SK-N-SH (cell line): ENCODE results near the gene HIVEP2. TPM values are rescaled to one million over a fixed set of nuclear protein-coding genes. Genes with fewer than 3 reads are reported as not detected.

Experiments used
- CTCF ChIA-PET: fragments of 300-600, 350-600 bp; formaldehyde crosslinking; extraction: SDS; loops from one replicate; lab custom pipeline; 2021; lab: Yijun Ruan, JAX
- POLR2A ChIA-PET: fragments of 350-600 bp; sonication (Branson Sonifier 250); formaldehyde crosslinking; extraction: SDS; loops from one replicate; lab custom pipeline; 2020; ENCODE audit warnings: antibody characterized with exemption, inconsistent platforms; lab: Yijun Ruan, JAX
- DNase-seq: peaks from one replicate; pipeline ENCODE4 v3.0.0; 2012
- H2AFZ ChIP-seq: fragments of 200-600 bp; sonication (generic); 2 replicates; pipeline ENCODE4 v1.8.1; 2016; ENCODE audit warnings: antibody characterized with exemption, mild to moderate bottlenecking, low read depth
- H3F3A ChIP-seq: fragments of 200-600 bp; sonication (generic); replicated peaks from 2 replicates; pipeline ENCODE3; 2016; ENCODE audit warnings: antibody characterized with exemption, mild to moderate bottlenecking; ENCODE audit not compliant: insufficient read depth
- H3K27ac ChIP-seq, 2 experiments: fragments of 200-500 bp in 1 of 2; fragments of 200-600 bp in 1 of 2; sonication (Bioruptor generic) in 1 of 2; sonication (generic), shearing (Covaris generic) in 1 of 2; 2 replicates each; pipeline versions ENCODE4 v1.5.1 to v1.6.1; 2014 to 2016; ENCODE audit warnings: low read depth in 2 of 2, inconsistent platforms in 1 of 2, low read length in 1 of 2, mild to moderate bottlenecking in 1 of 2, mixed read lengths in 1 of 2
- H3K27me3 ChIP-seq: fragments of 200-600 bp; sonication (generic), shearing (Covaris generic); 2 replicates; pipeline ENCODE4 v1.6.1; 2016; ENCODE audit warnings: mixed run types; ENCODE audit not compliant: insufficient read depth
- H3K36me3 ChIP-seq, 2 experiments: fragments of 200-500 bp in 1 of 2; fragments of 200-600 bp in 1 of 2; sonication (Bioruptor generic) in 1 of 2; sonication (generic) in 1 of 2; replicated peaks in 1 of 2; 2 replicates each; pipeline versions ENCODE3 to v1.5.1; 2014 to 2016; ENCODE audit warnings: low read length in 1 of 2, mild to moderate bottlenecking in 1 of 2; ENCODE audit not compliant: insufficient read depth in 2 of 2, control insufficient read depth in 1 of 2
- H3K4me1 ChIP-seq, 2 experiments: fragments of 200-500 bp in 1 of 2; fragments of 200-600 bp in 1 of 2; sonication (Bioruptor generic) in 1 of 2; sonication (generic), shearing (Covaris generic) in 1 of 2; 2 replicates each; pipeline versions ENCODE4 v1.5.1 to v1.6.1; 2014 to 2016; ENCODE audit warnings: low read depth in 1 of 2, low read length in 1 of 2, mixed run types in 1 of 2; ENCODE audit not compliant: insufficient read depth in 2 of 2, control insufficient read depth in 1 of 2
- H3K4me2 ChIP-seq: fragments of 200-600 bp; sonication (generic), shearing (Covaris generic); 2 replicates; pipeline ENCODE4 v1.6.1; 2017; ENCODE audit warnings: mixed run types
- H3K4me3 ChIP-seq, 2 experiments: fragments of 200-500 bp in 1 of 2; fragments of 200-600 bp in 1 of 2; sonication (Bioruptor generic) in 1 of 2; sonication (generic), shearing (Covaris generic) in 1 of 2; 2 replicates each; pipeline versions ENCODE4 v1.5.1 to v1.8.1; 2014 to 2016; ENCODE audit warnings: low read depth in 2 of 2, inconsistent platforms in 1 of 2, low read length in 1 of 2, mild to moderate bottlenecking in 1 of 2, mixed read lengths in 1 of 2, moderate library complexity in 1 of 2
- H3K79me2 ChIP-seq: fragments of 200-600 bp; sonication (generic); 2 replicates; pipeline ENCODE4 v1.8.1; 2017; ENCODE audit warnings: mild to moderate bottlenecking; ENCODE audit not compliant: insufficient read depth
- H3K9ac ChIP-seq: fragments of 200-600 bp; sonication (generic); 2 replicates; pipeline ENCODE4 v1.6.1; 2017; ENCODE audit warnings: mixed run types
- H3K9me2 ChIP-seq: fragments of 200-600 bp; sonication (generic); 2 replicates; pipeline ENCODE4 v1.6.1; 2017; ENCODE audit warnings: mixed run types
- H3K9me3 ChIP-seq: fragments of 200-600 bp; sonication (generic); 2 replicates; pipeline ENCODE4 v1.6.1; 2017; ENCODE audit warnings: mixed run types, mild to moderate bottlenecking, moderate library complexity
- H4K20me1 ChIP-seq: fragments of 200-600 bp; sonication (generic); 2 replicates; pipeline ENCODE4 v1.6.1; 2017; ENCODE audit warnings: mild to moderate bottlenecking, mixed run types; ENCODE audit not compliant: insufficient read depth
- ELF1 ChIP-seq: IDR thresholded peaks from 2 replicates; pipeline ENCODE4 v1.4.0; 2012
- FOXJ3 ChIP-seq: sonication (generic); formaldehyde crosslinking; IDR thresholded peaks from 2 replicates; pipeline ENCODE4 v1.5.1; 2020; ENCODE audit warnings: mild to moderate bottlenecking, missing genetic modification reagents
- GABPA ChIP-seq: IDR thresholded peaks from 2 replicates; pipeline ENCODE4 v1.4.0; 2012; ENCODE audit warnings: low read depth, mild to moderate bottlenecking
- GATA2 ChIP-seq: sonication (generic); formaldehyde crosslinking; IDR thresholded peaks from 2 replicates; pipeline ENCODE4 v1.5.0; 2020; ENCODE audit warnings: mild to moderate bottlenecking, missing genetic modification reagents
- JUND ChIP-seq: IDR thresholded peaks from 2 replicates; pipeline ENCODE4 v1.4.0; 2012
- MXI1 ChIP-seq: IDR thresholded peaks from 2 replicates; pipeline ENCODE4 v1.6.1; 2012; ENCODE audit warnings: mild to moderate bottlenecking, low read depth, low read length, improper control_type of control experiment
- NRF1 ChIP-seq: IDR thresholded peaks from 2 replicates; pipeline ENCODE4 v1.6.1; 2012; ENCODE audit warnings: low read depth, mild to moderate bottlenecking, low read length
- RAD21 ChIP-seq: IDR thresholded peaks from 2 replicates; pipeline ENCODE4 v1.6.1; 2012; ENCODE audit warnings: mild to moderate bottlenecking, low read length
- RCOR1 ChIP-seq: fragments of 150-350 bp; IDR thresholded peaks from 2 replicates; pipeline ENCODE4 v1.6.1; 2017; ENCODE audit warnings: antibody characterized with exemption, low read length
- RFX5 ChIP-seq: IDR thresholded peaks from 2 replicates; pipeline ENCODE4 v1.6.1; 2012; ENCODE audit warnings: mild to moderate bottlenecking, improper control_type of control experiment, low read length
- RXRA ChIP-seq: IDR thresholded peaks from 2 replicates; pipeline ENCODE4 v1.4.0; 2012; ENCODE audit warnings: low read depth, mild to moderate bottlenecking, borderline replicate concordance
- SIN3A ChIP-seq: IDR thresholded peaks from 2 replicates; pipeline ENCODE4 v1.6.1; 2012; ENCODE audit warnings: low read depth, mild to moderate bottlenecking, low read length, moderate library complexity, borderline replicate concordance
- USF1 ChIP-seq: IDR thresholded peaks from 2 replicates; pipeline ENCODE4 v1.4.0; 2012; ENCODE audit warnings: low read depth, borderline replicate concordance
- YY1 ChIP-seq: IDR thresholded peaks from 2 replicates; pipeline ENCODE4 v1.4.0; 2012; ENCODE audit warnings: low read depth, mild to moderate bottlenecking
- WGBS: methylation state at CpG from one replicate; pipeline ENCODE4 v1.1.6; 2017; ENCODE audit warnings: low lambda C conversion rate; 5-methylcytosine and 5-hydroxymethylcytosine counted together
- polyA plus RNA-seq, 3 experiments: library from polyadenylated mRNA; depleted of rRNA; stranded (reverse); fragments of >200 nt; gene quantifications; 2 replicates each; pipeline ENCODE4 v1.2.3, GENCODE V29; 2012
- TF ChIP-seq, protein P1 (sequence below): IDR thresholded peaks from 2 replicates; pipeline ENCODE4; 2012

The HIVEP2 gene
- polyA plus RNA-seq, 1 of the 3 experiments (the other 2 are of a cell fraction), result 2.5 TPM

- Histone ChIP-seq H4K20me1 (no peaks in the 10 kb centered on the region), H3K9me3 (no peaks in the 10 kb centered on the region), H3K4me2 (no peak overlapping the region), H3K27ac (no peak overlapping the region), H3K79me2 (peaks cover 41% of the 10 kb centered on the region), H3K9me2 (no peaks in the 10 kb centered on the region), H3K4me1 (peaks cover 0 to 28% of the 10 kb centered on the region in 2 experiments; a peak in 2 of 4 replicates), H3K9ac (no peak overlapping the region), H3K4me3 (no peak overlapping the region), H3K36me3 (no peaks in the 10 kb centered on the region), H3F3A (peaks cover 5% of the 10 kb centered on the region), H2AFZ (no peak overlapping the region), H3K27me3 (no peaks in the 10 kb centered on the region)
- TF ChIP-seq RXRA (no peak), ELF1 (no peak), FOXJ3 (CRISPR knock-in tag) (no peak), RCOR1 (no peak), SIN3A (no peak), GABPA (no peak), USF1 (no peak)
- ChIA-PET POLR2A (no interaction called here), CTCF (interaction anchor here (0.8 to 1.8 kb wide), 4 partner anchors 9 to 116 kb away, joined by 3 to 6 read pairs (median 4); no protein-coding TSS in a partner anchor)
- 87% methylated on average over 1 of the region's 1 CpG for WGBS
- DNase-seq, result no peak
These were observed 119.2 kb downstream of the HIVEP2 start for GRCh38 chr6:142825760-142826159.

GRCh38 chr6:142824426-142824825 is 120.5 kb downstream of the HIVEP2 start:
- Histone ChIP-seq H3F3A (peaks cover 5% of the 10 kb centered on the region), H2AFZ (no peak overlapping the region), H3K4me2 (no peak overlapping the region), H3K9me3 (no peaks in the 10 kb centered on the region), H3K27me3 (no peaks in the 10 kb centered on the region)
- CTCF ChIA-PET, result interaction anchor here (1.0 to 1.2 kb wide), 4 partner anchors 11 to 131 kb away, joined by 3 read pairs; no protein-coding TSS in a partner anchor
- 91% methylated on average over 3 of the region's 3 CpGs for WGBS
- TF ChIP-seq, protein P1, sequence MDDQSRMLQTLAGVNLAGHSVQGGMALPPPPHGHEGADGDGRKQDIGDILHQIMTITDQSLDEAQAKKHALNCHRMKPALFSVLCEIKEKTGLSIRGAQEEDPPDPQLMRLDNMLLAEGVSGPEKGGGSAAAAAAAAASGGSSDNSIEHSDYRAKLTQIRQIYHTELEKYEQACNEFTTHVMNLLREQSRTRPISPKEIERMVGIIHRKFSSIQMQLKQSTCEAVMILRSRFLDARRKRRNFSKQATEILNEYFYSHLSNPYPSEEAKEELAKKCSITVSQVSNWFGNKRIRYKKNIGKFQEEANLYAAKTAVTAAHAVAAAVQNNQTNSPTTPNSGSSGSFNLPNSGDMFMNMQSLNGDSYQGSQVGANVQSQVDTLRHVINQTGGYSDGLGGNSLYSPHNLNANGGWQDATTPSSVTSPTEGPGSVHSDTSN, result no peak
- TF ChIP-seq MXI1 (no peak), JUND (no peak), YY1 (no peak), NRF1 (no peak), GATA2 (CRISPR knock-in tag) (no peak), RFX5 (no peak), RAD21 (no peak)
- TF ChIP-seq, all 33 proteins: peak for 0
- peak overlapping the region in 1 of 2 experiments; percentile 39; a peak in 1 of 4 replicates for H3K27ac ChIP-seq
- DNase-seq, result no peak
- H3K9ac ChIP-seq, result no peak overlapping the region
- no peaks in the 10 kb centered on the region for H3K9me2 ChIP-seq
- H4K20me1 ChIP-seq, result no peaks in the 10 kb centered on the region
- no peaks in the 10 kb centered on the region for H3K36me3 ChIP-seq
- H3K4me1 ChIP-seq, result peaks cover 12 to 33% of the 10 kb centered on the region in 2 experiments; a peak in 3 of 4 replicates
- peaks cover 42% of the 10 kb centered on the region for H3K79me2 ChIP-seq
- POLR2A ChIA-PET, result no interaction called here
- no peak overlapping the region for H3K4me3 ChIP-seq
